GM18909 (cell line): ENCODE data around the gene COBLL1.

Experiments used
- ATAC-seq: cut with Tn5 transposase; IDR thresholded peaks from one replicate; pipeline ENCODE4 v1.9.1; 2021; ENCODE audit warnings: mild to moderate bottlenecking; ENCODE audit not compliant: unreplicated experiment, poor library complexity

COBLL1 gene

DNA sequence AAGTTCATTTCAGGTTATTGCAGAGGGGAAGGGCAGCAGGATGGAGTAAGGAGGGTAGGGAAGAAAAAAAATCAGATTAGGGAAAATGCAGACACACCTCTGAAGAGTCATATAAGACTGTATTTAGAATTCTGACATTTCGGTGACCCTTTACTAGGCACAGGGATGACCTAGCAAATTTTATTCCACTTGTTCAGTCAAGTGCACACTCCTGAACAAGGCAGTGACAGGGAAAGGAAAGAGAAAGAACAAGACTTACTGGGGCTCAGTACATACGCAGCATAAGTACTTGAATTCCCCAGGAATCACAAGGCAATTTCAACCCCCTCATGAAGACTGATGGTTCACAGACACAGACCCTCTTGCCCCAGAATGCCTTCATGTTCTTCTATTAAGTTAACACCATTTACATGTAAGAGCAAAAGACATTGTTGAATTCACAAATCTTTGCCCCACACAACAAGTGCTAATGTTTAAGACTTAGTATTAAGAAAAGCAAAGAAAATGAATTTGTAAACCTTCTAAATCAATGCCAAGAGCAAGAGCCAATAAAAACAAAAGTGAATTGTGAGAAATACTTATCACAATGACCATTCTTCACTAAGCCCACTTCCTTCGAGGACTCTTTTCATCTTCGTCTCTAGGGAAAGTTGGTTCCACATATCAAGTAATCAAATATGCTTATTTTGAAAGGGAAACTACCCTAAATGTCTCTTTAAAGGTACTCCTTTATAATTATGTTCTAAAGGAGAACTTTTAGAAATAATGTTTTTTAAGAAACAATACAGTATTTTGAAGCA is 47.0 kb downstream of the COBLL1 start:
- no peak for ATAC-seq

DNA sequence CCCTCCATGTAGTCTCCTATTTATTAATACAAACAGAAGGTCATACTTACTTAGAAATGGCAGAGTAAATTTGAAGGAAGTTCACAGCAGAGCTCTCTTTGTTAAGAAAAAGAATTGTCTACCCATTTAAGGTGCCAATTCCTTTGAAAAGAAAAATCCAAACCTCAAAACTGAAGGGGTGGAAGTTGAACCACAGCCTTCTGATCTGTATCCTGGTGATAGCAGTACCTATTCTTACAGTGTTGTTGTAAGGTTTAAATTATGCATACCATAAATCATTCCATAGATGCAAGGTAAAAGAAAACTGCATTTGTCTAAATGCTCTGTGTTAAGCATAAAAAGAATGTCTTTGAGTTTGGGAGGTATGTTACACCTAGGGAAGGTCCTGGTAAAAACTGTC is 47.6 kb downstream of the COBLL1 start:
- no peak for ATAC-seq

DNA sequence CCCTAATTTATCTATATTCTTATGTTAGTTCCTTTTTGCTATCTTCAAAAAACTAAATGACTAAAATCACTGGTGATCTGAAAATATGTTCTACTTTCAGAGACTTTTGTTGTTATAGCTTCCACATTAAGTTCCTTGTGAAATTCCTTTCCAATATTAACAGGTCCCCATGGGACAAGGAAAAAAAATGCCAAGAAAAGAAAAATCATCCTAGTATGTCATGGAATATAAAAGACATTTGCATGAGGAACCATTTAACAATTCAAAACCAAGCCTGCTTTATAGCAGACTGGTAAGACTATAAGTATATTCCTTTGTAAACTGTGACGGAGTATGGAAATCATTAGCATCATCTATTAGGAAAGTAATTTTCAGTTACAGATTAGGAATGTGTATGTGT is 48.1 kb downstream of the COBLL1 start:
- ATAC-seq, result no peak

DNA sequence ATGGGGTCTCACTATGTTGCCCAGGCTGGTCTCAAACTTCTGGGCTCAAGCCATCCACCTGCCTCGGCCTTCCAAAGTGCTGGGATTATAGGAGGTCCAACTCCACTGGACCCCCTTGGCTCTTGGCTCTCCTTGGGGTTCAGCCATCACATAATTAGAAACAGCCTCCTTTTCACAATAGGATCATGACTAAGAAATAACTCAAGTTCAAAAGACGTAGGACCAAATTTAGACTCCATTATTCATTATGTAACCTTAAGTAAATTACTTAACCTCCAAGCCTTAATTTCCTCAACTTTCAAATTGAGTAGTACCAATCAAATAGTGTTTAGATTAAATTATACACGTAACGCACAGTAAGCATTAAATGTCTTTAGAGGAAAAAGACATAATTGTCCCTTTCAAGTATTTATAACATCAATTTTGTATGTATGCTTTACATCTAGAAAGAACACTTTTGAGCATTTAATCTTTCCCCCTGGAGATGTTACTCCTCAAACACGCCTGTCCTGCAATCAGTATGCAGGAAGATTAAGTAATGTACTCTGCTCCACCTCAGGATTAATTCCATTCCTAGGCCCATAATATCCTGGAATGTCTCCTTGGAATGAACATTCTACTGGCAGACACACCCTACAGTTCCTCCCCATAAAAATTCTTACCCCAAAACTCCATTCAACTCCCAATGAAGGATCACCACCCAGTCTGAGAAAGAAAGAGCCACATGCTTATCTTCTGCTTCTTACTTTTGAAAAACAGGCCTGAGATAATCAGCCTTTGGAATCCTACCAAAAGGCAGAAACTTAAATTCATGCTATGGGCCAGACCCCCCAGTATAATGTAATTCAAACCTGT is 49.1 kb downstream of the COBLL1 start:
- ATAC-seq, result no peak

DNA sequence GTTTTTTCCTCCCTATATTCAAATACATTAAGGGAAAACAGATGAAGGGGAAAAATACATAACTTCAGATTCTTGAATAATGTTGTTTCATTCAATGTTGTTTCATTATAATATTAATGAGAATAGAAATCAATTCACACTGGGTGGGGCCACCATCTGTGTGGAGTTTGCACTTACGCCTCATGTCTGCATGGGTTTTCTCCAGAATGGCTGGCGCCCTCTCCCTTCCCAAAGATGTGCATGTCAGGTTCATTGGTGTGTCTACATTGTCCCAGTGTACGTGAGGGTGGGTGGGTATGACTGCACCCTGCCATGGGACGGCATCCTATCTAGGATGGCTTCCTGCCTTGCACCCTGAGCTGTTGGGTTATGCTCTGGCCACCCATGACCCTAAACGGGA is 51.7 kb downstream of the COBLL1 start:
- ATAC-seq, result no peak

DNA sequence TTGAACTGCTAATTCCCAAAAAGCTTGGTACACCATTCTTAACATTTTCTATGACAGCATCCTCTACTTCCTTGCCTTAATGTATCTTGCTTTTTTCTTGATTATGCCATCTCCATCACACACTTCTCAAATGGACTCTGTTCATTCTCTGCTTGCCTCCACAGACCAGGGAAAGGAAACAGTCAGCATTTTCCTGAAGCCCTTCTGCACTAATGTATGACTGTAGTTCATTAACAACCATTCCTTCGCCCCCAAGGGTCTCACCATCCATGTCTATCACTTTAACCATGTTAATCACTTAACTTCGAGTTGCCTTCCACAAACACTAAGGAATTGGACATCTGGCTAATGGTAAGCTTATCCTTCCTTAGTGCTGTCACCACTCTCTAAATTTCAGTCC is 54.8 kb downstream of the COBLL1 start:
- no peak for ATAC-seq

DNA sequence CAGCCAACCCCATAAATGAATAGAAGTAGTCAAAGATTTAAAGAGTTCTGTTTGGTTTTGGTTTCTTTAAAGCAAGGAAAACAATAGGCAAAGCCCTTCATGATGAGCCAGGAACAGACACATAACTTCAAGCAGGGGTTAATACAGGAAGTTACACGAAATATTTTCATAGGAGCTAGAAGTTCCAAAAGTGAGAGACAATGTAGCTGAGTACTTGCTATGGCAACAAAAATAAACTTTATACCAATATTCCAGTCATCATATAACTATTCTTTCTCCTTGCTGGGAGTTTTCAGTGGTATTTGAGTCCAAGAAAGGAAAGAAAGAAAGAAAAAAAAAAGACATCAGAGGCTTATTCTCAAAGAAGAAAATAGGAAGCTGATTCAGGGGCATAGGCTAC is 56.2 kb downstream of the COBLL1 start:
- no peak for ATAC-seq

DNA sequence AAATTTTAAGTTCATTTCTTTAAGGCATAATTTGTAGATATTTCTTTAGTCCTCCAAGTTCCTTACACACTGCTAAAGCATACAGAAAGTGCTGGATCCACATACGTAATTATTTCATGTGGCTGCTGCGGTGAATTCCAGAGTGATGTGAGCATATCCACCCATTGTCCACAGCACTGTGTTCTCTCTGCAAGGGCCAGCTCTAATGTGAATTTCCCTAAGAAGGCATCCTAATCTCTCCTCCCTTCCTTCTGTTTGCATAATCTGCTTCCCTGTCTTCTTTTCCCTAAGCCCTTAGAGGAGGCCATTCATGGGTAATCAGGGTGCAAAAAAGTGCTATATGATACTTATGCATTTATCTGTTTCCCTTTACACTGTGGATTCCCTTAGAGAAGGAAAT is 57.2 kb downstream of the COBLL1 start:
- no peak for ATAC-seq

DNA sequence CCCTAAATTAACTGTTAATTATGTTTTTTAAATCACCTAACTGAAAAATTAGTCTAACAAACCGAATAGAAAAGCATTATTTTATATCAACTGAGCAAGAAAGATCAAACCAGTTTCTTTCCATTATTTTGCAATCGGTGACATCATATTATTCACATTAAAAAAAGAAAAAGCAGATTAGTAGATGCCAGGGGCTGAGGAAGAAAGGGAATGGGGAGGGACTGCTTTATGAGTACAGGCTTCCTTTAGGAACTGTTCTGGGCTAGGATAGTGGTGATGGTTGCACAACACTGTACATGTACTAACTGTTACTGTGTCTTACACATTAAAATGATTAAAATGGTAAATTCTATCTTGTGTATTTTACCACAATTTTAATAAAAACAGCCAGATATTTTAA is 59.3 kb downstream of the COBLL1 start:
- ATAC-seq, result no peak

DNA sequence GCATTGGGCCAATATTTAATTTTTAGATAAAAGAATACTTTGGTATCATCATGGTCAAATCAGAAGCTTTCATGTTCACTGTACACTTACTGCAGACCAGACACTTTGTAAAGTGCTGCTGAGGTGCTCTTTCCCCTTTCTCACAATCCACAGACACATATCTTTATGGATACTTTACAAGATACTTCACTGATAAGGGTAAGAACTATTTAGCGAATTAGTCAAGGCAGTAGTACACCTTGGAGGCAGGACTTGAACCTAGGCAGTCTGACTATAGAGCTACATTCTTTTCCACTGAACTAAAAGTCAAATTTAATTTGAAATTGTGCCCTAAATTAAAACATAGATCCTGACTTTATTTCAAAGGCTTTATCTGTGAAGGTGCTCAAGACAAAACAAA is 60.2 kb downstream of the COBLL1 start:
- no peak for ATAC-seq

DNA sequence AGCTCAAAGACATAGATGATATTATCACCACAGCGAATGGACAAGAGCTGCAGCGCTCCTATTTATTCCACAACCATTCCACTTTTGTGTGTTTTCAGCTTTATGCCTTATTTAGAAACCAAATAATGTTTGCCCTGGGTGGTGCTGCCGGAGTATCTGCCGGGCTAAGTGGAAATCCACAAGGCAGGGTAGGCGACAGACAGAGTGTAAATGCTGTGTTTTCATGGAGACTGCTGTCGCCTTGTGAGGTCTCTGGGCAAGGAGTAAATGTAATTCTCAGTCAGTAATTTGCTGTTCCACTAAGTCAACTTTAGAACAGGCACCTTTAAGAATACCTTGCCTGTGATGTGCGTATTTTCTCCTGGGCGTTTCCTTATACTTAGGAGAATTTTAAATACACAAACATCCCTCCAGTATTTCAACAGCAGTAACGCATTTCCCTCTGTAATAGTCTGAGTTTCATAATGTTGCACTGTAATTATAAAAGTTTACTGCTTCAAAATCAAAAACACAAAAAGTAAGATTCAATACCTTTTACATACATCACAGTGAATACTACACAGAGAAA is 60.9 kb downstream of the COBLL1 start:
- ATAC-seq, result no peak

DNA sequence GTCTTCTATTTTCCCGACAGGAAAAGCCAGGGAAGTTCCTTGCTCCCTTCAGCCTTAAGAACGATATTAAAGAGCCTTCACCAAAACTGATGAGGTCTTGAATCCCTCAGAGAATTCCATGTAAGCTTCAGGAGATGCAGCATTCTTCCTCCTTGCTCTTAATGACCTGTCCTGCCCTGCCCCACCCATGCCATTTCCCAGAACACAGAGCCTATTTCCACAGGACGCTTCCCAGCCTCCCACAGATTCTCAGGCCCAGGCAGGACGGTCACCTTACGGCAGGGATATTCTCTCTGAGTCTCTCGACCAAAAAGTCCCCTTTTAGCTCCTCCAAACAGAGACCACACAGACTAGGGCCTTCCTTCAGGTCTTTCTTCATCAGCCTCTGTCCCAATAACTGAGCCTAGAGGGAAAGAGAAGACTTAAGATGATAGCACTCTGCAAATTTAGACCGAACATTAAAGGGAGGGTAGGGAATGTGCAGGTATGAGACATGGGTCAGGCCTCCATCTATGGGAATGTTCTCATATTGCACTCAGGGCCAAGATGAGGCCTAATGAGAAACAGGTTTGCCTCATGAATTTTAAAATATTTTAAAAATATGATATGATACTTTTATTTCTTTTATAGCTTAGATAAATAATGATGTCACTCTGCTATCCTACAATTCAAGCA is 62.1 kb downstream of the COBLL1 start:
- no peak for ATAC-seq

DNA sequence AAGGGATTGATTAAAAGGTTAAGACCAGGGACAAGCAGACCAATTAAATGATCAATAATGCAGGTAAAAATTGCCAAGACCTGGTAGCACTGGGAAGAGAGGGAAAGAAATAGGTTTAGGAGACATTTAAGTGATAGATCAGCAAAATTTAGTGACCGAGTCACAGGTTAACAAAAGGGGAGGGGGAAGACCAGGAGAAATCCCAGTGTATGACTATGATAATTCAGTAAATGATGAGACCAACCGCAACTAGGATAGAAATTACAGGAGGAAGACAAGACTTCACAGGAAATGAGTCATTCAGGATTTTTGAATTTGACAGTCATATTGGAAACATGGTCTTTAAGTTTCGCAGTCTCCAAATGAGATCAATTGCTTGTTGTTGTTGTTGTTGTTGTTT is 62.9 kb downstream of the COBLL1 start:
- no peak for ATAC-seq

DNA sequence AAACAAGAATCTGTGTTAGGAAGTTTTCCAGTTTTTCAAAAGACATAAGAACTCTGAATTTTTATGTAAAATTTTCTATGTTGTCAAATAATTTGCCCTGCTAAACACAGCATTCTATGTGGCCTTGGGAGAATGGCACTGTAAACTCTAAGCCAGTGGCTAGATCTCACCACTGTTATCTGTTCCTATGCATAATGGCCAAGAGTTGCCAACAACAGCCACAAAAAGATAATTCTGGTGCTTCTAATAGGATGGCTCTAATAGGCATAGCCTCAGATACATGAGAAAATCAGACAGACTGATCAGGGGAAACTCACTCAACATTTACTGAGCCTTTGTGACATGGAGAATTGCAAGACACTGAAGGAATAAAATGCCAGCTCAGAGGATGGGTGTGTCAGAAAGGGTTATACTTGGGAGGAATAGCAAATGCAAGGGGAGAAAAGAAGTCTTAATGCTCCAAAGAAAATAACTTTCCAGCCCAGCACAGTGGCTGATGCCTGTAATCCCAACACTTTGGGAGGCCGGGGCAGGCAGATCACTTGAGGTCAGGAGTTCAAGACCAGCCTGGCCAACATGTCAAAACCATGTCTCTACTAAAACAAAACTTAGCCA is 63.7 kb downstream of the COBLL1 start:
- ATAC-seq, result no peak

DNA sequence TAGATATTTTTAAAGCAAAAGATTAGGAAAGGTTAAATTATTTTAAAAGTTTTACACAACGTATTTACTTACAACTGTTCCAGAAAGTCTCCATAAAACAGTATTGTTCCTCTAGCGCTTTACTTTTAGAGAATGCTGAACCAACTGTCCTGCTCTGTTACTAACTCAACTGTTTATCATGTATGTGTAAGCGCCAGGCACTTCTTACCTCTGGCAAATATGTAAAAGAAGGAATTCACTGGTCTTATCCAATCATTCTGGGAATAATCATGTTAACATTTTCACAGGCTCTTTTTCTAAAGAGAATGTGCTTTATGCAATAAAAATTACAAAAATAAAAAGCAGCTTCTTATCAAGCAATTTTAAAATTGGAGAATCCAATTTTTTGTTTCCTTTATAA is 68.0 kb downstream of the COBLL1 start:
- ATAC-seq, result no peak

DNA sequence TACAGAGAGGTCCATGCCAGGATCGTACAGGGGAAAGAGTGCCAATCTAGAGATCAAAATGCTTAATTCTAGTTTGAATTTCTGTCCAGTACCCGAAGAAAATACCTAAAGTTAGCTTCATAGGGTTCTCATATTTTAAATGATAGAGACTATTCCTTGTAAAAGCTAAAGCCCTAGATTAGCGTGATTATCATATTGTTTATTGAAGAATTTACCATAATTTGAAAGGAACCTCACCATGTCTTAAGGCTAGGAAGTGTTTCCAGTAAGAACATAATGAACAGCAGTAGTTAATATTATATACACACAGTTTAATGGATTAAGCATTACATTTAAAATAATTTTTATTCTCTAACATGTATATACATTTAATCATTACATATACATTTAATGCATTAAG is 68.5 kb downstream of the COBLL1 start:
- ATAC-seq, result no peak

DNA sequence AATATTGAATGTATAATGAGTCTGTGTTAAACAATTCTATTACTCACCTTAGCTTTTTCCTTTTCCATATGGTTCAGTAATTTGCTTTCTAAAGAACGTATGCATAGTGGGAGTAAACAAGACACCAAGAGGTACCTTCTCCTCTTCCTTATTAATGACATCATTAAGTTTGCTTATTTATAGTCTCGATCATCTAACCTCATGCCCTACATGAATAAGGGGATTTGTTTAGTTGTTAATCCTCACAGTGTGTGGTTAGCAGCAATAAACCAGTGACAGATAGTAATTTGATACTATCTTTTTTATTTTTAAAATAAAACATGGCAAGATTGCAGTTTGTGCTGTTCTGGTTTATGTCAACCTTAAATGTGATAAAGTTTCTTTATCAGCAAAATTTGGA is 69.7 kb downstream of the COBLL1 start:
- no peak for ATAC-seq

DNA sequence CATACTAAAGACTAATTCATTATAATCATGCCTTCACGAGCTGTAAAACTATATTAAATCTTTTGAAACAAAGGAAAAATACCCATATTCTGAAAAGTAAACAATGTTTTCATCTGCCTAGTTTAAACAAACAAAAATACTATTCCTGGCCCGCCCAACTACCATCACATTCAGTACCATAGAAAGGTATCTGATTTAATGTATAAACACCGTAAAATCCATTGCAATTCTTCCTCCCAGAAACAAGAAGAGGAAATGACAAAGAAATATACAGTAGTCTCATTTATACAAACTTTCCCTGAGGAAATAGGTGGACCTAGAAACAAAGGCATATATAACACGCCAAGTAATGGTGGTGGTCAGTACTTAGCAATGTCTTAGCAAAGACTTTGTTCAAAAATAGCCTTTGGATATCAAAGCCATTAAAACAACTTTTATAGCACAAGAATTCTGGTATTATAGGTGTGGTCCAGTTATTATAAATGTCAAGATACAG is 71.2 kb downstream of the COBLL1 start:
- ATAC-seq, result no peak

DNA sequence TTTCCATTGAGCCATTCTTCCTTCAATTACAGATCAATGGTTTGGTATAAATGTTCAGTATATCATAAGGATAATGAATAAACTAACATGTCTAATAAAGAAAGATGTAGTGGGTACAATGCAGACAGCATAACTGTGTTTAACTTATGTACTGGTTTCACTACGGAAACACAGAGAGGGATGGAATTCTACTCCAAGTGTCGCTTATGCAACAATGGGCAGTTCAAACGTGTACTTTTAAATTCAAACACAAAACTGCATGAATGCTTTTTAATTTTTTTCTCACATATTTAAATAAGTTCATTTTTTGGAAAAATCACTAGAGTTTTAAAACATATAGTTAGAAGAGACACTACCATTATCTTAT is 74.7 kb downstream of the COBLL1 start:
- no peak for ATAC-seq

DNA sequence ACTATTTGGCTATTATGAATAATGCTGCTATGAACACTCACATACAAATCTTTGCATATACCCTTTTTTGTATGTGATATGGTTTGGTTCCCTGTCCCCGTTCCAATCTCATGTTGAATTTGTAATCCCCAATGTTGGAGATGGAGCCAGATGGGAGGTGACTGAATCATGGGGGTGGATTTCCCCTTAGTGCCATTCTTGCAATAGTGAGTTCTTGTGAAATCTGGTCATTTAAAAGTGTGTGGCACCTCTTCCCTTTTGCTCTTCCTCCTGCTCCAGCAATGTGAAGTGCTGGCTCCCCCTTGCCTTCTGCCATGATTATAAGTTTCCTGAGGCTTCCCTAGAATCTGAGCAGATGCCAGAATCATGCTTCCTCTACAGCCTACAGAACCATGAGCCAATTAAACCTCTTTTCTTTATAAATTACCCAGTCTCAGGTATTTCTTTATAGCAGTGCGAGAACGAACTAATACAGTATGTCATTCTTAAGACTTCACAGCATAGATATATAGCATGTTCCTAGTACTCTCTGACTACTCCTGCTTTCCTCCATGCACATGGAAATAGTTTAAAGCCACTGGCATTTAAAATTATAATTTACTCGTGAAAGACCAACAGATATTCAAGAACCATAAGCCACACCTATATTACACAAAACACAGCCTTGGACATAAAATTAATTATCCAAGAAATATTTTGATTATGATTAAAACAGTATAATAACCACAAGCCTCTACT is 75.2 kb downstream of the COBLL1 start:
- ATAC-seq, result no peak
